GM19043 (cell line): ENCODE results near the gene RBM5.

Experiments
- ATAC-seq: cut with Tn5 transposase; IDR thresholded peaks from one replicate; pipeline ENCODE4 v1.9.1; 2021; ENCODE audit warnings: low read depth; ENCODE audit not compliant: unreplicated experiment

Gene RBM5

GRCh38 chr3:50158530-50159146 is 69.9 kb downstream of the RBM5 start:
- ATAC-seq, result no peak

- no peak for ATAC-seq
Observed at GRCh38 chr3:50160561-50160983, 71.9 kb downstream of the RBM5 start.

- no peak for ATAC-seq
Observed at GRCh38 chr3:50161320-50161719, 72.6 kb downstream of the RBM5 start.

- ATAC-seq, result no peak
Observed at GRCh38 chr3:50162034-50162883, 73.5 kb downstream of the RBM5 start.

GRCh38 chr3:50163572-50164455 is 75.1 kb downstream of the RBM5 start:
- ATAC-seq, result no peak

- ATAC-seq, result no peak
Observed at GRCh38 chr3:50164481-50164880, 75.8 kb downstream of the RBM5 start.

- no peak for ATAC-seq
Observed at GRCh38 chr3:50164984-50165909, 76.5 kb downstream of the RBM5 start.

GRCh38 chr3:50165910-50166538 is 77.3 kb downstream of the RBM5 start:
- no peak for ATAC-seq

GRCh38 chr3:50166620-50167019 is 77.9 kb downstream of the RBM5 start:
- no peak for ATAC-seq

- ATAC-seq, result no peak
Observed at GRCh38 chr3:50167069-50167840, 78.5 kb downstream of the RBM5 start.

- no peak for ATAC-seq
Observed at GRCh38 chr3:50167841-50168209, 79.1 kb downstream of the RBM5 start.

- ATAC-seq, result no peak
Observed at GRCh38 chr3:50168388-50168787, 79.7 kb downstream of the RBM5 start.
